A673 (cell line): ENCODE data around the gene EIPR1.

Experiments
- CTCF ChIP-seq: fragments of 300-800, 200-600 bp; sonication (generic); conservative IDR thresholded peaks from 2 replicates; pipeline ENCODE4 v1.5.1; 2017; ENCODE audit warnings: low read depth, mild to moderate bottlenecking, antibody characterized with exemption, low read length, moderate library complexity, mixed read lengths
- EZH2 ChIP-seq: fragments of 200-600 bp; sonication (generic); IDR thresholded peaks from 2 replicates; pipeline ENCODE4 v1.6.1; 2017; ENCODE audit warnings: borderline replicate concordance, low read depth, mild to moderate bottlenecking, mixed read lengths, antibody characterized with exemption, low read length; ENCODE audit not compliant: poor library complexity, severe bottlenecking

GRCh38 chr2:3321825-3322224, 55.8 kb downstream of the EIPR1 start:
- TF ChIP-seq CTCF = no peak
- no peak for TF ChIP-seq EZH2
